GM18526 (cell line): ENCODE results near the gene COL4A2.

Source experiments
- POLR2A ChIP-seq: IDR thresholded peaks from 3 replicates; pipeline ENCODE4 v1.6.1; 2011; ENCODE audit not compliant: insufficient read length; ENCODE audit errors: extremely low read depth

Gene COL4A2

GRCh38 chr13:110376120-110376519 lies 69.0 kb downstream of the COL4A2 start:
- TF ChIP-seq POLR2A = no peak

- TF ChIP-seq POLR2A = no peak
Measured at GRCh38 chr13:110377178-110377825, 70.2 kb downstream of the COL4A2 start.

GRCh38 chr13:110377826-110378201 lies 70.7 kb downstream of the COL4A2 start:
- no peak for TF ChIP-seq POLR2A

- no peak for TF ChIP-seq POLR2A
Measured at GRCh38 chr13:110379358-110379757, 72.3 kb downstream of the COL4A2 start.

- no peak for TF ChIP-seq POLR2A
Measured at GRCh38 chr13:110379905-110380341, 72.8 kb downstream of the COL4A2 start.

- no peak for TF ChIP-seq POLR2A
Measured at GRCh38 chr13:110380359-110381028, 73.4 kb downstream of the COL4A2 start.

GRCh38 chr13:110381029-110381360 lies 73.9 kb downstream of the COL4A2 start:
- no peak for TF ChIP-seq POLR2A

- TF ChIP-seq POLR2A = no peak
Measured at GRCh38 chr13:110382229-110382628, 75.1 kb downstream of the COL4A2 start.

- no peak for TF ChIP-seq POLR2A
Measured at GRCh38 chr13:110382830-110383229, 75.7 kb downstream of the COL4A2 start.

- TF ChIP-seq POLR2A = no peak
Measured at GRCh38 chr13:110387451-110388107, 80.5 kb downstream of the COL4A2 start.

- TF ChIP-seq POLR2A = no peak
Measured at GRCh38 chr13:110388108-110388943, 81.2 kb downstream of the COL4A2 start.

GRCh38 chr13:110390567-110390966 lies 83.5 kb downstream of the COL4A2 start:
- no peak for TF ChIP-seq POLR2A

- TF ChIP-seq POLR2A = no peak
Measured at GRCh38 chr13:110391273-110391672, 84.2 kb downstream of the COL4A2 start.

- TF ChIP-seq POLR2A = no peak
Measured at GRCh38 chr13:110392510-110393240, 85.6 kb downstream of the COL4A2 start.

- no peak for TF ChIP-seq POLR2A
Measured at GRCh38 chr13:110393761-110394160, 86.7 kb downstream of the COL4A2 start.
